H54 (cell line): Measurements from ENCODE around the gene GPS2.

Experiments used
- DNase-seq: peaks from one replicate; pipeline ENCODE4 v3.0.0; 2011; ENCODE audit warnings: low spot score, mixed read lengths; ENCODE audit not compliant: insufficient read length
- FAIRE-seq: peaks from 3 replicates; lab custom pipeline; 2011; peaks lifted over from hg19 to GRCh38; lab: Jason Lieb, UNC
- POLR2A ChIP-seq: IDR thresholded peaks from 2 replicates; pipeline ENCODE4 v1.6.1; 2011; ENCODE audit warnings: low read depth, mild to moderate bottlenecking, low read length

Gene GPS2

DNA sequence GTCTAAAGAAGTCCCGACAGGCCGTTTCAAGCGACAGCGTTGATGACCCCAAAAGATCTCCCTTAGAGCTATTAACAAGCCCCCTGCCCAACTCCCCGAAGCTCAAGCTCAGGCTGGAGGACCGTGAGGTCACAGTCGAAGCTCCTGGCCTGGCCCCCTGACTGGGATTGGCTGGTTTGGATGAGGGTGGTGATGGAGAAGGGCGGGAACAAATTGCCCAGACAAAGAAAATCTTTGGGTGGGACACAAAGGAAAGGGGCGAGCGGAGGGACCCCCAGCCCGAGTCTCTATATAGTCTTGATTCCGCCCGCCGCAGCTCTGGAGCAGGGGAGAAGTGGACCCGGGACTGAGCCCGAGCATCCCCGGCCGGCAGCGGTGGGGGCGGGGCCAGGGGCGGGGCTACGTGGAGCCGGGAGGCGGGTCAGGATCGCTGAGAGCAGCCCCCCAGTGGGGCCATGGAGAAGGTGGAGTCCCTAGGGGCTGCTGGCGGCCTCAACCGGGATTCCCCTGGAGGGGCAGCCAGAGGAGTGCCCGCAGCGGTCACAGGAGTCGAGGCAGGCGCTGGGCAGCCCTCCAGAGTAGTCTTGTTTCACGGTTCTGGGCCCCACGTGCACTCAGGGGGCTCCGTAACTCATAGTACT, 15.0 kb upstream of the GPS2 start:
- FAIRE-seq (no peak), DNase-seq (peak; percentile 88)
- no peak for TF ChIP-seq POLR2A

DNA sequence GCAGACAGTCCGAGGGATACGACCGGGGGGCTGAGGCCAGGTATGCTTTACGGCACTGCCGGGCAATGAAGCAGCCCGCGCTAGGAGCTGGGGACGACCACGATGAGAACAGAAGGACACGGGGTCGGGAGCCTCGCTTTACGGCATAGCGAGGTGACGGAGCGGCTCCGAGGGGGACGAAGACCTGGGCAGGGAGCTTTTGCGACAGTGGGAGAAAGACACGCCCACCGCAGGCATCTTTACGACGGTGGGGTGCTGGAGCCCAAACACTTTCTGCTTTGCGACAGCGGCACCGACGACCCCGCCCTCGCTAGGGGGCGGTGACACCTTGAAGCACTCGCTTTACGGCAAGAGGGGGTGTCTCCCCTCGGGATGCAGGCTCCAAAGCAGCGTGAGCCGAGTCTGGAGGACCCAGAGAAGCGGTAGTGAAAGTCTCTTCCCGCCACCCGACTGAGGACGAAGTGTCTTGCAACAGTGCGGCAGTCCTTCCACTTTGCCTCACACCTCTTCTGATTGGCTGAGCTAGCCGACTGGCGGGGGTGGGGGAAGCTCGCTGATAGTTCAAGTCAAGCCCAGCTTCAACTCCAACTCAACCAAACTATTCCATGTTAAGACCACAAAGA, 14.3 kb upstream of the GPS2 start:
- TF ChIP-seq POLR2A = peak; percentile 71; the same call in 1 of the 2 replicates
- FAIRE-seq = peak; percentile 94
- DNase-seq = peak; percentile 98

DNA sequence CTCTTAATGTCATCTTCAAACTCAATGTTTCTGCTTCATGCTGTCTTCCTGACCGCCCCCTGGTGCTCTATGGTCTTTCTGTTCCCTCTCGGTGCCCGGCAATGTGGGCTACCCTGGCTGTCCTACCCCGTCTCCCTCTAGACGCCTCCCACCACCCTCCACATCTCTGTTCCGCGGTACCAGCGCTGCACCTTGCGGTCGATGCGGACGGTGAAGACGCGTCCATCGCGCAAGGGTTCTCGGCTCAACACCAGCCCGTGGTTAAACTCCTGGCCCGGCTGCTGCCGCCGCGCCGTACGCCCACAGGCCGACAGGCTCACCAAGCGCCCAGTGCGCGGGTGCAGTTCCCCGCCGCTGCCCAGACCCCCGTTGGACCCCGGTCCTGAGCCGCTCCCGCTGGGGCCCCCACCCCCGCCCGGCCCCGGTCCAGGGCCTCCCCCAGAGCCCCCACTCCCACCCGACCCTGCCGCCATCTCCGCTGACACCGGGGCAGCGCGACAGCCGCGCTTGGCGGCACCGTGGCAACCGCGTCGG, 13.7 kb upstream of the GPS2 start, which contains the start of gene NEURL4:
Gene NEURL4, minus strand, starts transcription at position 496 of the 534 bp plus-strand sequence. Its CDS starts 23 bp downstream, at position 473.
- DNase-seq (no peak), FAIRE-seq (no peak)
- peak; percentile 47; the same call in 1 of the 2 replicates for TF ChIP-seq POLR2A

DNA sequence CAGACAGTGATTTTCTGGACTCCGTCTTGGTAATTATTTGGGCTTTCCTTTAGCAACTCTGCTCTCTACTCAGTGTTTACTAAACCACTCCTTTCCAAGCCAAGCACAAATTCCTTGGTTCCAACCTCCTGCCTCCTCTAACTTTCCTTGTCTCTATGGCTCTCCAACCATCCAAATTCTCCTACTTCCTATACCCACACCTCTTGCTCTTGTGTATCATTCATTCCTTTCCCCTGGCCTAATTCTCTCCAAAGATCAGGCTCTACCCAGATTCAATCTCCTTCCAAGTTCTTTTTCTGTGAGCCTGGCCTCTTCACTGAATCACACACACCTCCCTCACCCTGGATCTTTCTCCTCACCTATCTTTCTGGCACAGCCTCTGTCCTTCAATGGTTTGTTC, 12.8 kb upstream of the GPS2 start:
- FAIRE-seq (no peak), DNase-seq (no peak)
- no peak for TF ChIP-seq POLR2A

DNA sequence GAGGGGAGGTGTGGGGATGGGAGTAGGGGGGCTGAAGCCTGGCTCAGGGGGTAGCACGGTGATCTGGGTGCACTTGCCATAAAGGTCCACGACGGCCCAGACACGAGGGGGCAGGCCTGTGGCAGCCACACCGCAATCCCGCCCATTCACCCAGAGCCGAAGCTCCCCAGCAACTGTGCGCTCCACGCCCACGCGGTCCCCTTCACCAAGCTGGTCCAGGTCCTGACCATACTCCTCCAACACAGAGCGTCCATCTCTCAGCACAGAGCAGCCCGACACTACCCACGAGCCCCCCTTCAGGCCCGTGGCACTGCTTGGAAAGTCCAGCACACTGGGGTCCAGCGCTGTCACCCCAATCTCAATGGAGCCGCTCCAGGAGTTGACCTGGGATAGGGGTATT, 12.3 kb upstream of the GPS2 start:
- FAIRE-seq (no peak), DNase-seq (no peak)
- no peak for TF ChIP-seq POLR2A

DNA sequence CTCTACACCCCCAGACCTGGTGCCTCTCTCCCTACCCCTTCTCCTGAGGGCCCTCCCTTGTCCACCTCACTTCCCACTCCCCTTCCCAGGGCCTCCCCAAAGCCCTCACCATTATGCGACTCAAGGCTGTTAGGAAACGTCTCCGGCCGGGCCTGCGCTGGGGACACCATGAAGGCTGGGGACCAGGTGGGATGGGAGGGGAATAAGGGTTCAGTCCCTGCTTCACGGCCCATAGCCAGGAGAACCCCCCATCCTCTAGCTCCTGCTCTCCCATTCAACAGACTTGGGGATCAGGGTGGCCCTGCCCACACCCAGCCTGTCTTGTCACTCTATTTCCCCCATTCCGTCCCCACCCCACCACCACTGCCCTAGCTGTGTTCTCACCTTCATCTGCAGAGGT, 11.9 kb upstream of the GPS2 start:
- no peak for TF ChIP-seq POLR2A
- FAIRE-seq = no peak
- DNase-seq = no peak

DNA sequence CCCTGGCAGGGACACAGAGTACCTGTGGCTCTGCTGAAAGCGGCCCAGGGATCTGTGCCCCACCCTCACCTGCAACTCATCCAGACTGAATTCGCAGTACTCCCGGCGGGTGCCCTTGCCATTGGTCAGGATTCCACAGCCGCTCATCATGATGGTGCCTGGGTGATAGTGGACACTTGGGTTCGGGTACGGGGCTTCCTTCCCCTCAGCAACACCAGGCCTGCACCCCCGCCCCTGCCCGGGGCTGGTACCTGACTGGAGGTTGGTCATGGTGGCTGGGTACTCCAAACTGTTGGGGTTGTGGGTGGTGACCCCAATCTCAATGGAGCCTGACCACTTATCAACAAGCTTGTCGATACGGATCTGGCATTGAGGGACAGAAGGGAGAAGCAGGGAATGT, 11.0 kb upstream of the GPS2 start:
- no peak for FAIRE-seq
- no peak for TF ChIP-seq POLR2A
- no peak for DNase-seq

DNA sequence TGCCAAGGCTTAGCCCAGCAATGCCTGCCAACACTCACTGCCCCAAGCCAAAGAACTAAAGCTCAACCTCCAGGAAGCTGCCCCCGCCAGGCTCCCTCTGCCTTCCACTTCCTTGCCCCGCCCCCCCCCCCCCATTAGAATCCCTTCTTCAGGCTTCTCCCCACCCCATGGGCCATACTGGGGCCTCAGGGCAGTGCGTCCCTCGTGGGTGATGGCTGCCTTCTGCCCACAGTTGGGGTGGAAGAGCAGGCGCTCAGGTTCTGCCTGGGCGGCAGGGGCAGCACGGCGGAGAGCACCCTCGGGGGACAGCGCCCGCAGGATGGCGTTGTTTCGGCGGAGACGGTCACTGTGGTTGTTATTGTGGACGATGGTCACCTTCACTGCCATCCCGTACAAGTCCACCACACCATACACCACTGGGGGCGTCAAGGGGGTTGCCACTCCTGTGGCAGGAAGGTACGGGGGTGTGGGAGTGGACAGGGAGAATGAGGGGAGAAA, 9.9 kb upstream of the GPS2 start:
- DNase-seq (no peak), FAIRE-seq (no peak)
- no peak for TF ChIP-seq POLR2A

DNA sequence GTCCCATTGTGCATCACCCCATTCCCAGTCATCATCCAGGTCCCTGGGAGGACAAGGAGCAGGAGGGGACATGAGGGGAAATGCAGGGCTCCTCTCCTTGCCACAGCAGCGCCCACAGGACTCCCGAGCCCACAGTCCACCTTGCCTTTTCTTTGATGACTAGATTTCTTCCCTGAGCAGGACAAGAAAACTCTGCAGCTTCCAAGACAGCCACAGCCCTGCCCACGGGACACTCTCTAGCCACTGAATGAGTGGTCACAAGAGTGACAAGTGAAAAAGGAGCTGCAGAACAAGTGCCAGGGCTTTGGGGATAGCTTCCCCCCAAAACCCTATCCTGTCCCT, 9.2 kb upstream of the GPS2 start:
- DNase-seq = no peak
- TF ChIP-seq POLR2A = no peak
- FAIRE-seq = no peak

DNA sequence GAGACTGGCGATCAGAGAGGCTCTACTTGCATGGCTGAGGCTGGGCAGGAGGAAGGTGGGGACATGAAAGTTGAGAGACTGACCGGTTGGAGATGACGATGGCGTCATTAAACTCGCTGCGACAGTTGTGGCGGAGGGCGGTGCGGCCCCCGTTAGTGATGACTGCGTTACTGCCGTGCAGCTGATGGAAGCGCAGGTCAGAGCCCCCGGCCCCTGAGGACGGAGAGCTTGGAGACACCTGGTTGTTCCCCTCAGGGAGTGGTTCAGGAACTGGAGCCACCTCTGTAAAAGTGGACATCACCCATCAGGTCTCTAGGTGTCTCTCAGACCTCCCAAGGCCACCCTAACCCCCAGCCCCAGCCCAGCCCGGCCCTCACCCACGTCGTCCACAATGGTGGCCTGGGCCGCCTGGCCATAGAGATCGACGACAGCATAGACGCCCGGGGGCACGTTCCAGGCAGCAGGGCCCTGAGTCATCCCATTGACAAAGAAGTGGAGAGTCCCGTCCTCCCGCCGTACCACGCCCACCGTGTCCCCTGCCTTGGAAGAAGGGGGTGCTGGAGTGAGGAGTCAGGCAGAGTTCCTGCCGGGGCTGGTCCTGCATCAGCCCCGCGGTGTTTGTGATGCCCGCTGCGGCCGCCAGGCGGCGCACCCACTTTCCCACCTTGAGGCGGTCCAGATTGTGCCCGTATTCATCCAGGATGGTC, 8.7 kb upstream of the GPS2 start:
- FAIRE-seq (no peak), DNase-seq (no peak)
- no peak for TF ChIP-seq POLR2A

DNA sequence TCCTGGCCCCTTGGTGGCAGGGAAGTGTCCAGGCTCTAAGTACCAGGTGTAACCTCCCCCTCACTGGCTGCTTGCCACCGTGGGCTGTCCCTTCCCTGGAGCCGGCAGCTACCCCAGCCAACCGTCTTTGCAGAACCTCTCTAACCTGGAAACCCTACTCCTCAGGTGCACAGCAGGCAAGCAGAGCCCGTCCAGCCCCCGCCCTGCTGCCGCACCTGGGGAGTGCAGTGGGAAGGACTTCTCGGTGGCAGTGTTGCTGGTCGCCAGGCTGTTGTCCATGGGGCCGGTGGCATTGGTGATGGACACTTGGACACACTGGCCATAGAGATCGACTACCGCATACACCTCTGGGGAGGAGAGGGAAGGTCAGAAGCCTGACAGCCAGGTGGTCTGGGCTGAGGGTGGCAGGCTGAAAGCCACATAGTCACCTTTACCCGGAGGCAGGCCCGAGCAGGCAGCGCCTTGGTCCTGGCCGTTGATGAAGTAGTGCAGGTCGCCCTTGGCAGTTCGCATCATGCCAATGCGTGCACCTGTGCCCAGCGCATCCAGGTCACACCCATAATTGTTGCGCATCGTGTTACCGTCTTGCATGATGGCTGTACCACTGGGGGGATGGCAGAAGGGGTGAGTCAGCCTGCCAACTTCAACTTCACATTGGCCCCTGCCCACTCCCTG, 7.5 kb upstream of the GPS2 start:
- DNase-seq (no peak), FAIRE-seq (no peak)
- no peak for TF ChIP-seq POLR2A

DNA sequence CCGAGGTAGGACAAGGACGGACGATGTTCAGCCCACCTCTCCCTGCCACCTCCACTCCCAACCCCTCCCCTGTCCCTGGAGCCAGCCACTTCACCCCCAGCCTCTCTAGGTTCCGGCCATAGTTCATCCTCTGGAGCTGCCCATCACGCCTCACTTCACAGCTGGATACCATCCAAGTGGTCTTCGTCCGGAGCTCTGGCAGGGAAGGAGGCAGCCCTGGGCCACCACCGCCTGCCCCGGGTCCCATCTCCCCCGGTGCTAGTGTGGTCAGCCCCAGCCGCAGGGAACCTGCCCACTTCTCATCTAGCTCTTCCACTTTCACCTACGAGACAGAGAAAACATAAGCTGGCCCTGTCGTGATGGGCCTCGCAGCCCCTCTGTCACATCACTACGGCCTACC, 6.3 kb upstream of the GPS2 start:
- DNase-seq (no peak), FAIRE-seq (no peak)

DNA sequence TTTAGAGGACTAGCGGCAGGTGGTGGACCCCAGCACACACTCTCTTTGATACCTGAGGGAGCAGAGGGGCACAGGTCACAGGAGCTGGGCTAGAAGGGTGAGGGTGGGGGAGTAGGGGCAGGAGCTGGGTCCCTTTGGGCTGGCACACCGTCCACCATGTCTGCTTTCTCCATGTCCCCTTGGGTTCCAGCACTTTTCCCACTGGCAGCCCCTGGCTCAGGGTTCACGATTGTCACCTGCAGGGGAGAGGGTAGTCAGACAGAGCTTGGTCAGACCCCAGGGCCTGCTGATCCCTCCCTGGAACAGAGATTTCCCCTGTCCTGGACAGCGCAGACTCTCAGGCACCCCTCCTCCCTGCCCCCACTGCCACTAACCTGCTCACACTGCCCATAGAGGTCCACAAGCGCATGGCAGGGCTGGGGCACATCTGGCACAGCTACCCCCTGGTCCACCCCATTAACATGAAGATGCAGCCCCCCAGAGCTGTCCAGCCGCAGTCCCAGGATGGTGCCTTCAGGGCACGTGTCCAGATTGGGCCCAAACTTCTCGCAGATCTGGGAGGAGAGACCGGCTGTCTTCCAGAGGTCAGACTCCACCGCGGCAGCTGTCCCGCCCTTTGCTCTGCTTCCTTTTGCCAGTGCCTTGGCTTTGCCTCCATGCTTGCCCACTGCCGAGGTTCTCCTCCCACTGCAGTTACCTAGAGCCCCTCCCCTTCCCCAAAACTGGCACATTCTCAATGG, 3.1 kb upstream of the GPS2 start:
- no peak for TF ChIP-seq POLR2A
- no peak for FAIRE-seq
- no peak for DNase-seq

More for the DNA sequence above, 6.3 kb upstream of the GPS2 start:
- no peak for TF ChIP-seq POLR2A
